ENCODE data around the gene ARPIN. TPM values are rescaled to one million over a fixed set of nuclear protein-coding genes. Genes with fewer than 3 reads are reported as not detected.
"Not testable (repeated sequence)": the region's sequence is repeated elsewhere in the genome, so short reads cannot be mapped to it uniquely, and the experiment has no call there.

ARPIN gene
- total RNA-seq, 1 donor from 2014 or later = 29.8 TPM

DNA sequence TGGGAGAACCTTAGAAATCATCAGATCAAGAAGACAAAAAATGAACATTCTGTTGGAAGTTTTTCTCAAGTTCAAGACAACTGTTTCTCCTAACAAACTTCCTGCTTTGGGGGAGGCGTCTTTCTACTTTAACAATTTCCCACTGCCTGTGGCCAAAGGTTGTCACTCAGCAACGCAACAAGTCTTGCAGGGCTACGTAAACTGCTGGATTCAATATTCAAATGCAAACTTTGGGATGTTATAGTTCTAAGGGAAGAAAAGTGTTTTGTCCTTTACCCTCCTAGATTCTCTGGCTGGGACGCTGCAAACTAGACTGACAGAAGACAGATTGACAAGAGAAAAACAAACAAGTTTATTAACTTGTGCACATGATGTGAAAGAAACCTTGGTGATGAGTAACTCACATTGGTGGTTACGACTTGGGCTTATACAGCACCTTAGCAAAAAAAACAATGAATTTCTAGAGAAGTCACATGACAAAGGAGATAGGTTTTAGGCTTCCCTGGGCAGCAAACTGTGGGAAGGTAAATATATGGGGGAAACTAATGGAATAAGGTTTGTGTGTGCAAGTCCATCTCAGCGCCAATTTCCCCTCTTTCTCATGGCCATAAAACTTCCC is 34.0 kb upstream of the ARPIN start:
- no peaks in the 10 kb centered on the region for H3K27me3 ChIP-seq
- H3K36me3 ChIP-seq = no peaks in the 10 kb centered on the region
- no peak for DNase-seq (ENCODE audit: low spot score in 2 of 2)
- H3K4me1 ChIP-seq = no peaks in the 10 kb centered on the region
- no peak overlapping the region for H3K4me3 ChIP-seq
- no peaks in the 10 kb centered on the region for H3K9me3 ChIP-seq
- TF ChIP-seq, protein P1, sequence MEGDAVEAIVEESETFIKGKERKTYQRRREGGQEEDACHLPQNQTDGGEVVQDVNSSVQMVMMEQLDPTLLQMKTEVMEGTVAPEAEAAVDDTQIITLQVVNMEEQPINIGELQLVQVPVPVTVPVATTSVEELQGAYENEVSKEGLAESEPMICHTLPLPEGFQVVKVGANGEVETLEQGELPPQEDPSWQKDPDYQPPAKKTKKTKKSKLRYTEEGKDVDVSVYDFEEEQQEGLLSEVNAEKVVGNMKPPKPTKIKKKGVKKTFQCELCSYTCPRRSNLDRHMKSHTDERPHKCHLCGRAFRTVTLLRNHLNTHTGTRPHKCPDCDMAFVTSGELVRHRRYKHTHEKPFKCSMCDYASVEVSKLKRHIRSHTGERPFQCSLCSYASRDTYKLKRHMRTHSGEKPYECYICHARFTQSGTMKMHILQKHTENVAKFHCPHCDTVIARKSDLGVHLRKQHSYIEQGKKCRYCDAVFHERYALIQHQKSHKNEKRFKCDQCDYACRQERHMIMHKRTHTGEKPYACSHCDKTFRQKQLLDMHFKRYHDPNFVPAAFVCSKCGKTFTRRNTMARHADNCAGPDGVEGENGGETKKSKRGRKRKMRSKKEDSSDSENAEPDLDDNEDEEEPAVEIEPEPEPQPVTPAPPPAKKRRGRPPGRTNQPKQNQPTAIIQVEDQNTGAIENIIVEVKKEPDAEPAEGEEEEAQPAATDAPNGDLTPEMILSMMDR (IDR thresholded peaks at IDR 0.05) = no peak
- no peak overlapping the region for H3K27ac ChIP-seq
- intact Hi-C loops (cut with DNase I) = no loop called here

DNA sequence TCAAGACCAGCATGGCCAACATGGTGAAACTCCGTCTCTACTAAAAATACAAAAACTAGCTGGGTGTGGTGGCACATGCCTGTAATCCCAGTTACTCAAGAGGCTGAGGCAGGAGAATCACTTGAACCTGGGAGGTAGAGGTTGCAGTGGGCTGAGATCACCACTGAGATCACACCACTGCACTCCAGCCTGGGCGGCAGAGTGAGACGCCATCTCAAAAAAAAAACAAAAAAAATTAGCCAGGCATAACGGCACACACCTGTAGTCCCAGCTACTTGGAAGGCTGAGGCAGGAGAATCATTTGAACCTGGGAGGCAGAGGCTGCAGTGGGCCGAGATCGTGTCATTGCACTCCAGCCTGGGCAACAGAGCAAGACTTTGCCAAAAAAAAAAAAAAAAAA is 31.0 kb upstream of the ARPIN start:
- DNase-seq (ENCODE audit: low spot score in 2 of 2); H3K27me3 ChIP-seq; H3K36me3 ChIP-seq; H3K9me3 ChIP-seq; intact Hi-C loops (cut with DNase I); H3K4me3 ChIP-seq; H3K27ac ChIP-seq; H3K4me1 ChIP-seq: not testable (repeated sequence)

DNA sequence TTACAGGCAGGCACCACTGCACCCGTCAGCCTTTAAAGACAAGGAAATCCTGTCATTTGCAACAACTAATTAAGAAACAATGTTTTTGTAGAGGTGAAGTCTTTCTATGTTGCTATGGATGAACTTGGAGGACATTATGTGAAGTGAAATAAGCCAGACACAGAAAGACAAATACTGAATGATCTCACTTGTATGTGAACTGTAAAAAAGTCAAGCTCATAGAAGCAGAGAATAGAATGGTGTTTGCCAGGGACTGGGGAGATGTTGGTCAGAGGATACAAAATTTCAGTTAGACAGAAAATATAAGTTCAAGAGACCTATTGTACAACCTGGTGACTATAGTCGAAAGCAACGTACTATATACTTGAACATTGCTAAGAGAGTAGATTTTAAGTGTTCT is 27.2 kb upstream of the ARPIN start:
- Histone ChIP-seq H3K27ac (no peak overlapping the region), H3K9me3 (no peaks in the 10 kb centered on the region), H3K27me3 (no peaks in the 10 kb centered on the region), H3K36me3 (no peaks in the 10 kb centered on the region), H3K4me1 (no peaks in the 10 kb centered on the region), H3K4me3 (no peak overlapping the region)
- TF ChIP-seq, protein P1 (IDR thresholded peaks at IDR 0.05) = no peak
- intact Hi-C loops (cut with DNase I) = no loop called here
- DNase-seq (ENCODE audit: low spot score in 2 of 2) = no peak

DNA sequence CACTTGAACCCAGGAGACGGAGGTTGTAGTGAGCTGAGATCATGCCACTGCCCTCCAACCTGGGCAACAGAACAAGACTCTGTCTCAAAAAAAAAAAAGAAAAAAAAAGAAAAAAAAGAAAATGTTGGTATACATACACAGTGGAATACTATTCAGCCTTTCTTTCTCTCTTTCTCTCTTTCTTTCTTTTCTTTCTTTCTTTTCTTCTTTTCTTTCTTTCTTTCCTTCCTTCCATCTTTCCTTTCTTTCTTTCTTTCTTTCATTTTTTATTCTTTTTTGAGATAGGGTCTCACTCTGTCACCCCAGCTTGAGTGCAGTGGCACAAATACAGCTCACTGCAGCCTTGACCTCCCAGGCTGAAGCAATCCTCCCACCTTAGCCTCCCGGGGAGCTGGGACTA is 26.6 kb upstream of the ARPIN start:
- H3K4me1 ChIP-seq; H3K27me3 ChIP-seq; H3K27ac ChIP-seq; DNase-seq (ENCODE audit: low spot score in 2 of 2); intact Hi-C loops (cut with DNase I); H3K36me3 ChIP-seq; H3K4me3 ChIP-seq; H3K9me3 ChIP-seq: not testable (repeated sequence)

DNA sequence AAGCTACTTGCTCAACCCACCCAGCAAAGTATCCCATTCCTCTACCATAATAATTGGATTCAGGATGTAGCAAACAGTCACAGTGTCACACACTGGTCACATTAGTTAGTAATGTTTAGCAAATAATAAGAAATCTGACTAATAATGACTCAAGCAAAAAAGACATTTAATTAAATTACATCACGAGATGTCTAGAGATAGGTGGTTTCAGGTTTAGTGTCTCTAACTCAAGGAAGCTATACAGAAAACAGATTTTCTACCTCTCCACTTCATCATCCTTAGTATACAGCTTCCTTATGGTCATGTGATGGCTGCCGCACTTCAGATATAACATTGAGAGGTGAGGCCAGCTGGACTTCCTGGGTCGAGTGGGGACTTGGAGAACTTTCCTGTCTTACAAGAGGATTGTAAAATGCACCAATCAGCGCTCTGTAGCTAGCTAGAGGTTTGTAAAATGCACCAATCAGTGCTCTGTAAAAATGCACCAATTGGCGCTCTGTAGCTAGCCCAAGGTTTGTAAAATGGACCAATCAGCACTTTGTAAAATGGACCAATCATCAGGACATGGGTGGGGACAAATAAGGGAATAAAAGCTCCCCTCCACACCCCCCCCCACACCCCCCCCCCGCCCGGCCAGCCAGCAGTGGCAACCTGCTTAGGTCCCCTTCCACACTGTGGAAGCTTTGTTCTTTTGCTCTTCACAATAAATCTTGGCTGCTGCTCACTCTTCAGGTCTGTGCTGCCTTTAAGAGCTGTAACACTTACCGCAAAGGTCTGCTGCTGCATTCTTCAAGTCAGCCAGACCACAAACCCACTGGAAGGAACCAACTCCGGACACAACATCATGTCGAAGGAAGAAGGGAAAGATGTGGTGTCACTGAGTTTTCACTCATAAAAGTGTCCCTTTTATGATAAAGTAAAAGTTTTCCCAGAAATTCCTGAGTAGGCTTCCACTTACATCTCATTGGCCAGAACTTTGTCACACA is 24.9 kb upstream of the ARPIN start:
- intact Hi-C loops (cut with DNase I) = no loop called here
- no peak for DNase-seq (ENCODE audit: low spot score in 2 of 2)
- no peaks in the 10 kb centered on the region for H3K4me1 ChIP-seq
- no peak overlapping the region for H3K4me3 ChIP-seq
- H3K36me3 ChIP-seq = no peaks in the 10 kb centered on the region
- no peaks in the 10 kb centered on the region for H3K9me3 ChIP-seq
- TF ChIP-seq, protein P1 (IDR thresholded peaks at IDR 0.05) = no peak
- no peaks in the 10 kb centered on the region for H3K27me3 ChIP-seq
- H3K27ac ChIP-seq = no peak overlapping the region

DNA sequence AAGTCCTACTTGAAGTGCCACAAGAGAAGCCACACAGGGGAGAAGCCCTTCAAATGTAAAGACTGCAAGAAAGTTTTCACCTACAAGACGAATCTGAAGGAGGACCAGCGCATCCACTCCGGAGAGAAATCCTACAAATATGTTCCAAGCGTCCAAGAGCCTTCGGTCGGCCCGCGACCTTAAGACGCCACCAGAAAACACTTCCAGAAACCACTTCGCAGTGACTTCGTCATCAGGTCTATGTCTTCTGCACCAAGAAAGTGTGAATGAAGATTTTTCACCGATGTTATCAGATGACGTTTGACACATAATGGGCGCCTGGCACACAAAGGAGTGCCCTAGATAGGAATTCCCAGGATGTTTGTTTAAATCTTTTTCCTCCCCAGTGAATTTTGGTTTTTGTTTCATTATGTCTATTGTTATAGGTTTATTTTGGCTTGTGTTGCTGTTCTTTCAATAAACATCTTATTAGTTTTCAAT is 24.1 kb upstream of the ARPIN start:
- TF ChIP-seq, protein P1 (IDR thresholded peaks at IDR 0.05) = no peak

More for the DNA sequence above, 24.1 kb upstream of the ARPIN start:
- no peaks in the 10 kb centered on the region for H3K9me3 ChIP-seq
- no peak for DNase-seq (ENCODE audit: low spot score in 2 of 2)
- no peaks in the 10 kb centered on the region for H3K27me3 ChIP-seq
- no peak overlapping the region for H3K27ac ChIP-seq
- H3K4me3 ChIP-seq = no peak overlapping the region
- no peaks in the 10 kb centered on the region for H3K4me1 ChIP-seq
- H3K36me3 ChIP-seq = no peaks in the 10 kb centered on the region
- intact Hi-C loops (cut with DNase I) = no loop called here

Measured in ascending aorta (tissue), 2 donors.